K562 (cell line): Measurements from ENCODE around the gene SEPTIN1. TPM values are rescaled to one million over a fixed set of nuclear protein-coding genes. Genes with fewer than 3 reads are reported as not detected.

Experiments used
- ATAC-seq: fragments of 200-7000 bp; cut with Tn5 transposase; 3 replicates; pipeline ENCODE4 v1.9.1; 2020; ENCODE audit warnings: moderate library complexity
- BruUV-seq: library from RNA; stranded (reverse); fragments of 400-500 nt; replicated peaks from 2 replicates; lab custom pipeline; 2021; lab: Mats Ljungman, UMichigan
- CTCF ChIA-PET: fragments of 300-600 bp; formaldehyde crosslinking; extraction: SDS; loops from one replicate; lab custom pipeline; 2021; ENCODE audit warnings: low intra/inter-chr PET ratio; lab: Yijun Ruan, JAX
- POLR2A ChIA-PET: fragments of 300-600, 350-650 bp; sonication (Branson Sonifier 250); formaldehyde crosslinking; extraction: SDS; loops from one replicate; lab custom pipeline; 2021; ENCODE audit warnings: antibody characterized with exemption, inconsistent platforms; lab: Yijun Ruan, JAX
- DNase-seq, 4 experiments: peaks; one replicate each; pipeline versions ENCODE4 v3.0.0 to v3.0.0-alpha.2; 2011 to 2018; ENCODE audit warnings: low spot score in 3 of 4, mixed read lengths in 3 of 4; ENCODE audit errors: extremely low read depth in 1 of 4
- FAIRE-seq: peaks from 2 replicates; lab custom pipeline; 2011; peaks lifted over from hg19 to GRCh38; lab: Jason Lieb, UNC
- H2AFZ ChIP-seq: 2 replicates; pipeline ENCODE4 v1.6.0; 2011; ENCODE audit warnings: low read depth, low read length, control low read depth, inconsistent platforms
- H3K27ac ChIP-seq: fragments of 200-600 bp; 3 replicates; pipeline ENCODE4 v1.8.0; 2011; ENCODE audit warnings: low read depth, mild to moderate bottlenecking, control low read depth, inconsistent platforms, low read length, moderate library complexity, mixed read lengths; ENCODE audit errors: extremely low read depth
- H3K27me3 ChIP-seq, 2 experiments: fragments of 300-600 bp in 1 of 2; 2 replicates in 1 of 2; 3 replicates in 1 of 2; pipeline versions ENCODE4 v1.6.0 to v1.8.0; 2011; ENCODE audit warnings: inconsistent platforms in 2 of 2, low read length in 2 of 2, mild to moderate bottlenecking in 1 of 2, mixed read lengths in 1 of 2, moderate library complexity in 1 of 2; ENCODE audit not compliant: control insufficient read depth in 2 of 2, insufficient read depth in 2 of 2
- H3K36me3 ChIP-seq: fragments of 300-600 bp; 3 replicates; pipeline ENCODE4 v1.8.0; 2011; ENCODE audit warnings: mild to moderate bottlenecking, low read length, inconsistent platforms; ENCODE audit not compliant: control insufficient read depth, insufficient read depth
- H3K4me1 ChIP-seq, 2 experiments: fragments of 200-600 bp in 1 of 2; replicated peaks in 1 of 2; 2 replicates in 1 of 2; 3 replicates in 1 of 2; pipeline versions ENCODE4 v1.5.1 to v1.8.0; 2011; ENCODE audit warnings: inconsistent platforms in 2 of 2, low read length in 2 of 2, mild to moderate bottlenecking in 1 of 2, mixed read lengths in 1 of 2, moderate library complexity in 1 of 2; ENCODE audit not compliant: control insufficient read depth in 2 of 2, insufficient read depth in 2 of 2
- H3K4me2 ChIP-seq: 2 replicates; pipeline ENCODE4 v1.6.1; 2011; ENCODE audit warnings: low read length, control low read depth, inconsistent platforms, mixed read lengths; ENCODE audit not compliant: insufficient read depth
- H3K4me3 ChIP-seq: fragments of 200-600 bp; sonication (generic), shearing (Covaris generic); 2 replicates; pipeline ENCODE4 v1.5.1; 2016; ENCODE audit warnings: control low read depth, inconsistent platforms
- H3K79me2 ChIP-seq: fragments of 200-600 bp; 3 replicates; pipeline ENCODE4 v1.8.0; 2011; ENCODE audit warnings: low read length, inconsistent platforms; ENCODE audit not compliant: control insufficient read depth, insufficient read depth
- H3K9ac ChIP-seq, 2 experiments: 2 replicates each; pipeline versions ENCODE4 v1.6.0 to v1.6.1; 2011; ENCODE audit warnings: low read depth in 2 of 2, low read length in 2 of 2, control low read depth in 1 of 2, inconsistent platforms in 1 of 2, mild to moderate bottlenecking in 1 of 2, mixed read lengths in 1 of 2; ENCODE audit not compliant: insufficient read depth in 1 of 2
- H3K9me1 ChIP-seq: one replicate; pipeline ENCODE4 v1.6.0; 2011; ENCODE audit warnings: inconsistent platforms, mild to moderate bottlenecking, low read length, moderate library complexity; ENCODE audit not compliant: control insufficient read depth, insufficient read depth
- H3K9me3 ChIP-seq: replicated peaks from 2 replicates; pipeline ENCODE4 v1.5.1; 2011; ENCODE audit warnings: low read depth, low read length, inconsistent platforms; ENCODE audit not compliant: control insufficient read depth, insufficient read depth
- H4K20me1 ChIP-seq: replicated peaks from 2 replicates; pipeline ENCODE4 v1.6.1; 2011; ENCODE audit warnings: low read length, inconsistent platforms, mixed read lengths; ENCODE audit not compliant: control insufficient read depth, insufficient read depth
- CCNT2 ChIP-seq: IDR thresholded peaks from 2 replicates; pipeline ENCODE4 v1.6.1; 2011; ENCODE audit warnings: borderline replicate concordance, low read depth, mild to moderate bottlenecking, moderate library complexity, mixed read lengths, low read length; ENCODE audit not compliant: insufficient read length; ENCODE audit errors: extremely low read depth
- FOXK2 ChIP-seq, 2 experiments: fragments of 450-650 bp; IDR thresholded peaks in 1 of 2; conservative IDR thresholded peaks in 1 of 2; 2 replicates each; pipeline ENCODE4 v1.6.1; 2016; ENCODE audit warnings: low read depth in 2 of 2, mild to moderate bottlenecking in 1 of 2
- HBP1 ChIP-seq: fragments of 450-650 bp; formaldehyde crosslinking; IDR thresholded peaks from 2 replicates; pipeline ENCODE4 v1.4.0; 2022; ENCODE audit warnings: missing genetic modification characterization
- IRF1 ChIP-seq: sonication (generic); formaldehyde crosslinking; IDR thresholded peaks from 2 replicates; pipeline ENCODE4 v1.8.0; 2022; ENCODE audit warnings: missing genetic modification reagents, mild to moderate bottlenecking, borderline replicate concordance
- KDM4B ChIP-seq, 2 experiments: fragments of 450-650 bp in 1 of 2; sonication (generic) in 1 of 2; IDR thresholded peaks; 2 replicates each; pipeline ENCODE4 v1.6.1; 2016 to 2017; ENCODE audit warnings: borderline replicate concordance in 2 of 2, antibody characterized with exemption in 1 of 2, low read depth in 1 of 2, mild to moderate bottlenecking in 1 of 2
- MAFK ChIP-seq: IDR thresholded peaks from 2 replicates; pipeline ENCODE4 v1.6.1; 2011; ENCODE audit warnings: low read length, improper control_type of control experiment
- MXD1 ChIP-seq: fragments of 250-450 bp; sonication (Bioruptor Pico); IDR thresholded peaks from 2 replicates; pipeline ENCODE4 v1.8.0; 2021; ENCODE audit warnings: borderline replicate concordance, mild to moderate bottlenecking, moderate library complexity; ENCODE audit not compliant: poor library complexity, severe bottlenecking
- RAD21 ChIP-seq, 2 experiments: fragments of 250-450 bp in 1 of 2; fragments of 450-650 bp in 1 of 2; sonication (Bioruptor Pico) in 1 of 2; formaldehyde crosslinking in 1 of 2; IDR thresholded peaks in 1 of 2; conservative IDR thresholded peaks in 1 of 2; 2 replicates each; pipeline versions ENCODE4 v1.4.0 to v1.8.0; 2020 to 2022; ENCODE audit warnings: mild to moderate bottlenecking in 2 of 2, moderate library complexity in 1 of 2
- WGBS: fragments of 100-300 bp; shearing (Covaris generic); methylation state at CpG from one replicate; pipeline ENCODE4 v1.1.6; 2016; ENCODE audit warnings: low coverage, mixed read lengths; ENCODE audit not compliant: insufficient coverage; ENCODE audit errors: missing lambda C conversion rate; 5-methylcytosine and 5-hydroxymethylcytosine counted together
- in situ Hi-C: fragments of 300-500 bp; cut with MboI; formaldehyde crosslinking; loops from 4 replicates; pipeline ENCODE4 v1.15.0; 2018; ENCODE audit warnings: inconsistent platforms, mixed read lengths
- intact Hi-C: fragments of 100-400 bp; cut with micrococcal nuclease; formaldehyde crosslinking; loops from 2 replicates; pipeline ENCODE4 v1.14.2; 2022
- polyA plus RNA-seq, 8 experiments: library from polyadenylated mRNA; depleted of rRNA in 4 of 8; stranded (reverse) in 5 of 8; unstranded in 3 of 8; fragments of >200 nt; fragmentation: Nextera tagmentation in 2 of 8; fragmentation: Illumina TruSeq in 1 of 8; extraction: Ambion mirVana in 2 of 8; extraction: Trizol in 1 of 8; gene quantifications; 2 replicates each; pipeline versions ENCODE4 v1.2.1 to v1.2.3, GENCODE V29; 2011 to 2014; ENCODE audit warnings: inconsistent platforms in 1 of 8, missing spikeins in 1 of 8
- total RNA-seq, 7 experiments: library from RNA; depleted of rRNA in 6 of 7; stranded (reverse); fragments of >200 nt in 6 of 7; fragmentation: Illumina TruSeq in 2 of 7; extraction: Trizol in 2 of 7; gene quantifications; 2 replicates each; pipeline versions ENCODE4 v1.2.1 to v1.2.3, GENCODE V29; 2011 to 2021; ENCODE audit warnings: low replicate concordance in 1 of 7
- TF ChIP-seq, protein P1 (sequence below): fragments of 450-650 bp; IDR thresholded peaks from 2 replicates; pipeline ENCODE4 v1.7.0; 2016; ENCODE audit warnings: borderline replicate concordance
- TF ChIP-seq, protein P2 (sequence below): fragments of 450-650 bp; formaldehyde crosslinking; IDR thresholded peaks from 2 replicates; pipeline ENCODE4 v1.4.0; 2020; ENCODE audit warnings: mild to moderate bottlenecking

The SEPTIN1 gene
- total and polyA plus RNA-seq, 9 of the 15 experiments (the other 6 are each of a cell fraction or from before 2014, with no cell fraction given), result 0.23 to 5.6 (median 1.7) TPM; not detected in 1

DNA sequence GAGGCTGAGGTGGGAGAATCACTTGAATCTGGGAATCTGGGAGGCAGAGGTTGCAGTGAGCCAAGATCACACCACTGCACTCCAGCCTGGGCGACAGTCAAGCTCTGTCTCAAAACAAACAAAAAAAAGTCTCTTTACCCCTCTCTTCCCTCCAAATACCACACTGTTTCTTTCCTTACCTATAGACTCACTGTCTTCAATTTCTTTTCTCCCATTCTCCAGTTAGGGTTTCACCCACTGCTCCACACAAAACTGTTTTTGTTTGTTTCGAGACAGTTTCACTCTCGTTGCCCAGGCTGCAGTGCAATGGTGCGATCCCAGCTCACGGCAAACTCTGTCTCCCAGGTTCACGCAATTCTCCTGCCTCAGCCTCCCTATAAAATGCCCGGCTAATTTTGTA, 21.2 kb downstream of the SEPTIN1 start:
- no TSS peak for BruUV-seq
- Histone ChIP-seq H3K27ac (no peak overlapping the region), H4K20me1 (no peaks in the 10 kb centered on the region; the same call in 1 of the 2 replicates), H3K9me1 (no peaks in the 10 kb centered on the region), H3K79me2 (peaks cover 30% of the 10 kb centered on the region)
- 92% methylated on average over 6 of the region's 7 CpGs for WGBS
- DNase-seq, result no peak
- CTCF ChIA-PET, result interaction anchor here (0.5 kb wide), 1 partner anchor 274 kb away, joined by 3 read pairs; no protein-coding TSS in a partner anchor
- no peak for ATAC-seq
- no peak for FAIRE-seq
- TF ChIP-seq CCNT2 (no peak), FOXK2 (conservative IDR thresholded peaks at IDR 0.05 in 1 of 2, IDR thresholded peaks at IDR 0.05 in 1 of 2; ENCODE audit: low read depth in 2 of 2) (no peak), IRF1 (CRISPR knock-in tag) (no peak), MAFK (no peak), MXD1 (no peak), KDM4B (IDR thresholded peaks at IDR 0.05; ENCODE audit: borderline replicate concordance in 2 of 2, low read depth in 1 of 2) (no peak), HBP1 (CRISPR knock-in tag) (no peak), RAD21 (CRISPR knock-in tag; conservative IDR thresholded peaks at IDR 0.05 in 1 of 2, IDR thresholded peaks at IDR 0.05 in 1 of 2) (no peak)
- TF ChIP-seq, protein P1, sequence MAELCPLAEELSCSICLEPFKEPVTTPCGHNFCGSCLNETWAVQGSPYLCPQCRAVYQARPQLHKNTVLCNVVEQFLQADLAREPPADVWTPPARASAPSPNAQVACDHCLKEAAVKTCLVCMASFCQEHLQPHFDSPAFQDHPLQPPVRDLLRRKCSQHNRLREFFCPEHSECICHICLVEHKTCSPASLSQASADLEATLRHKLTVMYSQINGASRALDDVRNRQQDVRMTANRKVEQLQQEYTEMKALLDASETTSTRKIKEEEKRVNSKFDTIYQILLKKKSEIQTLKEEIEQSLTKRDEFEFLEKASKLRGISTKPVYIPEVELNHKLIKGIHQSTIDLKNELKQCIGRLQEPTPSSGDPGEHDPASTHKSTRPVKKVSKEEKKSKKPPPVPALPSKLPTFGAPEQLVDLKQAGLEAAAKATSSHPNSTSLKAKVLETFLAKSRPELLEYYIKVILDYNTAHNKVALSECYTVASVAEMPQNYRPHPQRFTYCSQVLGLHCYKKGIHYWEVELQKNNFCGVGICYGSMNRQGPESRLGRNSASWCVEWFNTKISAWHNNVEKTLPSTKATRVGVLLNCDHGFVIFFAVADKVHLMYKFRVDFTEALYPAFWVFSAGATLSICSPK, result no peak
- TF ChIP-seq, protein P2, sequence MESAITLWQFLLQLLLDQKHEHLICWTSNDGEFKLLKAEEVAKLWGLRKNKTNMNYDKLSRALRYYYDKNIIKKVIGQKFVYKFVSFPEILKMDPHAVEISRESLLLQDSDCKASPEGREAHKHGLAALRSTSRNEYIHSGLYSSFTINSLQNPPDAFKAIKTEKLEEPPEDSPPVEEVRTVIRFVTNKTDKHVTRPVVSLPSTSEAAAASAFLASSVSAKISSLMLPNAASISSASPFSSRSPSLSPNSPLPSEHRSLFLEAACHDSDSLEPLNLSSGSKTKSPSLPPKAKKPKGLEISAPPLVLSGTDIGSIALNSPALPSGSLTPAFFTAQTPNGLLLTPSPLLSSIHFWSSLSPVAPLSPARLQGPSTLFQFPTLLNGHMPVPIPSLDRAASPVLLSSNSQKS (CRISPR knock-in tag), result no peak
- TF ChIP-seq, all 486 proteins: peak for 0
- Histone ChIP-seq H3K9ac (no peak overlapping the region), H3K9me3 (no peaks in the 10 kb centered on the region), H2AFZ (no peak overlapping the region), H3K4me3 (no peak overlapping the region), H3K36me3 (peaks cover 83% of the 10 kb centered on the region), H3K27me3 (no peaks in the 10 kb centered on the region), H3K4me2 (no peak overlapping the region), H3K4me1 (peaks cover under 1 to 28% of the 10 kb centered on the region in 2 experiments; a peak in 4 of 5 replicates)
- in situ Hi-C loops, result loop anchor here (25.0 kb wide), 1 partner anchor 899 kb away; the partner anchor contains the start of genes BOLA2, SLX1B and SULT1A4
- POLR2A ChIA-PET, result interaction anchor here (8.2 kb wide), 1 partner anchor 8 kb away, joined by 77 read pairs; the partner anchor contains the start of gene TBC1D10B
- intact Hi-C loops, result no loop called here
